SJSA1 (cell line): Measurements from ENCODE around the gene PNMA8C. TPM values are rescaled to one million over a fixed set of nuclear protein-coding genes. Genes with fewer than 3 reads are reported as not detected.
A peak's percentile ranks its signal among the peaks of the same experiment; 100 is the strongest.

Experiments
- DNase-seq, 2 experiments: peaks; one replicate each; pipeline ENCODE4 v3.0.0-alpha.2; 2015 to 2020; ENCODE audit warnings: low spot score in 2 of 2, low read depth in 1 of 2
- H3K27ac ChIP-seq: fragments of 250-450 bp; sonication (Bioruptor Pico); 2 replicates; pipeline ENCODE4 v1.5.1; 2020; ENCODE audit warnings: mild to moderate bottlenecking, moderate library complexity
- H3K27me3 ChIP-seq: fragments of 250-450 bp; sonication (Bioruptor Pico); replicated peaks from 2 replicates; pipeline ENCODE4 v1.5.1; 2020; ENCODE audit warnings: mild to moderate bottlenecking, moderate library complexity
- H3K36me3 ChIP-seq: fragments of 250-450 bp; sonication (Bioruptor Pico); 2 replicates; pipeline ENCODE4 v1.5.1; 2020; ENCODE audit warnings: mild to moderate bottlenecking
- H3K4me1 ChIP-seq: fragments of 250-450 bp; sonication (Bioruptor Pico); replicated peaks from 2 replicates; pipeline ENCODE4 v1.6.1; 2021; ENCODE audit warnings: mild to moderate bottlenecking
- H3K4me3 ChIP-seq: fragments of 250-450 bp; sonication (Bioruptor Pico); 2 replicates; pipeline ENCODE4 v1.5.1; 2020; ENCODE audit warnings: mild to moderate bottlenecking
- H3K9me3 ChIP-seq: fragments of 250-450 bp; sonication (Bioruptor Pico); replicated peaks from 2 replicates; pipeline ENCODE4 v1.5.1; 2020; ENCODE audit warnings: mild to moderate bottlenecking
- total RNA-seq: library from RNA; depleted of rRNA; stranded (reverse); fragments of >200 nt; shearing (Covaris generic); gene quantifications from 2 replicates; pipeline ENCODE4 v1.2.3, GENCODE V29; 2014; rRNA removed

Gene PNMA8C
- total RNA-seq: not detected in 2 replicates

DNA sequence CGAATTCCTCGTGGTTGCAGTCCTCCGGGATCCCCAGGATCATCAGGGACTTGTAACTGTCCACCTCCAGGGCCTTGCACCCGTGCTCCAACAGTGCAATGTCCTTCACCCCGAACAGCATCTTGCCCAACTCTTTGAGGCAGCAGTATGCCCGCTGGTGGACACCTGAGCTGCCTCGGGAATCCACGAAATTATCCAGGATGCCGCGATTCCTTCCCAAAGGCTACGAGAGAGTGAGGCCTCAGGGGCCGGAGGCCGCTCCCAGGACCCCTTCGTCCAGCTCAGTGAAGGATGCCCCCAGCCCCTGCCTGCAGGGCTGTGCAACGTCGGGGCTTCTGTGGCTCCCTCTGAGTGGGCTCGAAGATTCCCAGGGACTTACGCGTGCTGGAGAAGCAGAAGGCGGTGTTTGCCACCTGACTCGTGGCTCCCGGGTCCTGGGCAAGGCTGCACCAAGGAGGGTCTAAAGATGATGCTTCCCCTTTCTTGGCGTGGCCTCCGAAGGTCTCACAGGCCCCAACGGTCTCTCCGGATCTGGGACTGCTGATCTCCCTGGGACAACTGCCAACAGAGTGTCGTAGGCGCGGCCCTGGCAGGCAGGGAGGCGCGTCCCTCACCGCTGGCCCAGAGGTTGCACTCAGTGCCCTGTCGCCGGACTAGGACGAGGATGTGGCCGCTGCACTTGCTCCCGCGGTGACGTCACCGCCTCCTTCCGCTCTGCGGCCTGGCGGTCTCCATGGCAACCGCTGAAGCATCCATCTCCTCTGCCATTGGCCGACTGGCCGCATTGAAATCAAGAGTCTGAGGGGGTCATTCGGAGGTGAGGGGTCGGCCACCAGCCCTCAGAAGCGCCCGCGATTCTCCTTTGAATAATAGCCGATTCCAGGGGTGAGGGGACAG is at the start of gene PNMA8C:
Gene PNMA8C (minus strand): TSS at position 698 of the 897 bp plus-strand sequence. CDS start 577 bp downstream, at position 121.
- Histone ChIP-seq H3K27ac (no peak within 1 kb of the TSS), H3K9me3 (no peaks in the 10 kb centered on the region), H3K36me3 (no peaks in the 10 kb centered on the region), H3K4me3 (no peak within 1 kb of the TSS), H3K4me1 (peaks cover 4% of the 10 kb centered on the region; the same call in 1 of the 2 replicates), H3K27me3 (peaks cover 5% of the 10 kb centered on the region)
- peak; percentile 26 to 64 for DNase-seq

DNA sequence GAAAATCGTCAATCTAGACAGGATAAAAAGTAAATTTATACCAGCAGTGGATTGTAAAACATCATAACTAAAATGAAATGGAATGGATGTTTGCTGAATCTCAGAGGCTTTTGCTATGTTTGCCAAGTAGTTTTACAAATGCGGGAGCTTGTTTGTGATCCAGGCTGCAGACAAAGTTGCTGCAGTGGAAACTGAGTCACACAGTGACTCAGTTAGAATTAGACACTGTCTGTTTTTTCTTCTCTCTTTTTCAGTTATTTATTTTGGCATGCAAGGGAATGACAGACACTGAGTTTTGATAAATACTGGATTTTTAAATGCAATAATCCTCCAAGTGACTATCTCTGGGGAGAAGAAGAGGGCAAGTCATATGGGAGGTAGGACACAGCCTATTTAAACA is 47.2 kb upstream of the PNMA8C start:
- no peaks in the 10 kb centered on the region for H3K36me3 ChIP-seq
- H3K4me1 ChIP-seq: peaks cover 12% of the 10 kb centered on the region
- H3K27ac ChIP-seq: no peak overlapping the region
- no peaks in the 10 kb centered on the region for H3K27me3 ChIP-seq
- H3K4me3 ChIP-seq: no peak overlapping the region
- no peaks in the 10 kb centered on the region for H3K9me3 ChIP-seq
- no peak for DNase-seq

DNA sequence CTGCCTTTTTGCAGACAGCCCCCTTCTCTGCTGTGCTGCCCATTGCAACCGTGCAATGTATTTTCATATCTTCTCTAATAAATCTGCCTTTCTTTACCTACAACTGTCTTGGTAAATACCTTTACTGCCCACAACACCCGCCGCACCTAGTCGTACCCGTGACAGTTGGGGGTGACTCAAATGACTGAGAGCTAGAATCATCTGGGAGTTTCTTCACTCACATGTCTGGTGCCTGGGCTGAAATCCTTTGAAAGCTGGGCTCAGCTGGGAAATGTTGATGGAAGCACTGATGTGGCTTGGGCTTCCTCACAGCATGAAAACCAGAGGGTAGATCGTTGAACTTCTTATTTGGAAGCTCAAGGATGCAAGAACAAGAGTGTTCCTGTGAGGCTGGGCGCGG is 45.5 kb upstream of the PNMA8C start:
- Histone ChIP-seq H3K4me1 (peaks cover 16% of the 10 kb centered on the region), H3K27ac (no peak overlapping the region)
- DNase-seq: no peak

DNA sequence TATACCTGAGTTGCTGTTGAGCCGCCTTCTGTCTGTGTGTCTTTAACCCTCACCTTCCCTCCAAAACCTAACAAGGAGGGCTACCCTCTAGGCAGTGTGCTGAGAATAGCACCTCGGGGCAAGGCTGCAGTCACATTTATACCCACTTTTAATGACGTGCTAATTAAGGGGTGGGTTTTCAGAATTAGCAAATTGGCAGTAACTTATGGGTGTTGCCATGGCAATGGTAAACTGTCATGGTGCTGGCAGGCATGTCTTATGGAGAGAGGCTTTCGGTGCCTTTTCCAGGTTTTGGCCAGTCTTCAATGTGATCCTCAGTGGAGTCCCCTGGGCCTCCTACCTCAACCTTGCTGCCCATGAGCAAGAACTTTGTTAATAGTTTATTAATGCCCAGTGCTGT is 43.9 kb upstream of the PNMA8C start:
- H3K36me3 ChIP-seq: no peaks in the 10 kb centered on the region
- no peak overlapping the region for H3K27ac ChIP-seq
- H3K4me1 ChIP-seq: peaks cover 17% of the 10 kb centered on the region
- H3K27me3 ChIP-seq: no peaks in the 10 kb centered on the region
- no peaks in the 10 kb centered on the region for H3K9me3 ChIP-seq
- DNase-seq: no peak
- H3K4me3 ChIP-seq: no peak overlapping the region

More for the DNA sequence above, 45.5 kb upstream of the PNMA8C start:
- Histone ChIP-seq H3K36me3 (no peaks in the 10 kb centered on the region), H3K4me3 (no peak overlapping the region), H3K9me3 (no peaks in the 10 kb centered on the region), H3K27me3 (no peaks in the 10 kb centered on the region)

DNA sequence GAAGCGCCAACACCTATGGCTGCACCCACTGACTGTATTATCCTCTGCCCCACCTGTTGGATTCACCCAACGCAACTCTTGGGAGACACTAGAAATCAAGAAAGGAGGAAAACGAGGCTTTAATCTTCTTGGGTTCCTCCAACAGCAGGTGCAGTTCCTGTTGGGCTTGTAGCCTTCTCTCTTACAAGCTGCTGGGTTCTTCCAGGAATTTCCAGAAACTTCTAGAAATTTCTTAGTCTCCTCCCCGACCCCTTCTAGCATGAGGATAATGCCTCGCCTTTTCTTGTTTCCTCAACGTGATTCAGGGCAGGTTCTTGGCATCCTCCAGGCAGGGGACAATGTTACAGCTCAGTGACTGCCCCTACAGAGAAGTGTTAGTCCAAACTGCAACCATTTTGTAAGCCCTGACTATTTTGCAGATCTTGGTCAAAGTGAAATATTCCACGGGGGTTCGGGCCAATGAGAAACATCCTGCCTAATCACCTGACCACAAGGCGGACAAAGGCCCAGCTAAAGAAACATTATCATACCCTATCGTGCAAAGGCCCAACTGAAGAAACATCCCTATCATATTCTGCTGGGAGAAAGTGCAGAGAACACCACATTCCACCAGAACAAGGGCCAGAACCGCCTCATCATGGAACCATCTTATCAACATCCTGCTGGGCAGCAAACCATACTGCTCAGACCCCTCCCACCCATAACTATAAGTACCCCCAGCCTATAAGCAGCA is 43.2 kb upstream of the PNMA8C start:
- Histone ChIP-seq H3K27ac (peak overlapping the region; percentile 43; the same call in 1 of the 2 replicates), H3K27me3 (no peaks in the 10 kb centered on the region), H3K9me3 (no peaks in the 10 kb centered on the region), H3K4me3 (peak overlapping the region; percentile 41; the same call in 1 of the 2 replicates), H3K4me1 (peaks cover 23% of the 10 kb centered on the region), H3K36me3 (no peaks in the 10 kb centered on the region)
- no peak for DNase-seq

DNA sequence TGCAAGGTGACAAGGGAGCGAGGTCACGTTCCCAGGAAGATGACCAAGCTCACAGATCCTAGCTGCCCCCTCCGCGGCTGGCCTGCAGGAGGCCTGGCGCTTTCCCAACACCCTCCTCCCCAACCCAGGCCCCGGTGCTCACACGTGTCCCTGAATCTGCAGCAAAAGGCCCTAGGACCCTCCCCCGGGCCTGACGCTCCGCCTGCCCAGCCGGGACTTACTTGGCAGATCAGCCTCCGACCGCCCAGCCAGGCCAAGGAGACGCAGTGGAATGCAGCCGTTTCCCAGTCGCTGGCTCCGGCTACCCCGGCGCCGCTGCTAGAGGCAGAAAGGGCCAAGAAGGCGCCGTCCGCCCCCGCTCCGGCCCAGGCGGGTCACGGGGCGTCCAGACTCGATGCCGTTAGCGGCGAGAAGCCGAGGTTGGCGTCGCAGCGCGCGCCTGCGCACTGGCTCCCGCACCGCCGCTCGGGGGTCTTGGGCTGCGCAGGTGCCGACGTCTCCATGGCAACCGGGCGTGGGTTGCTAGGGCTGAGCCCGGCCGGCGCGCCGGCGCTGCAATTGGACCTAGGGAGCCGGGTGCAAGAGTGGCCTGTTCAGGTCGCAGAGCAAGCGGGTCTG is 42.5 kb upstream of the PNMA8C start, which contains the start of gene PNMA8A:
Gene PNMA8A (minus strand): TSS at position 448 of the 618 bp plus-strand sequence. CDS start 528 bp downstream, outside the sequence.
- Histone ChIP-seq H3K4me3 (peak within 1 kb of the TSS; percentile 41), H3K27me3 (no peaks in the 10 kb centered on the region), H3K27ac (peak within 1 kb of the TSS; percentile 43), H3K36me3 (no peaks in the 10 kb centered on the region), H3K4me1 (peaks cover 25% of the 10 kb centered on the region), H3K9me3 (no peaks in the 10 kb centered on the region)
- DNase-seq: peak; percentile 70 to 78

DNA sequence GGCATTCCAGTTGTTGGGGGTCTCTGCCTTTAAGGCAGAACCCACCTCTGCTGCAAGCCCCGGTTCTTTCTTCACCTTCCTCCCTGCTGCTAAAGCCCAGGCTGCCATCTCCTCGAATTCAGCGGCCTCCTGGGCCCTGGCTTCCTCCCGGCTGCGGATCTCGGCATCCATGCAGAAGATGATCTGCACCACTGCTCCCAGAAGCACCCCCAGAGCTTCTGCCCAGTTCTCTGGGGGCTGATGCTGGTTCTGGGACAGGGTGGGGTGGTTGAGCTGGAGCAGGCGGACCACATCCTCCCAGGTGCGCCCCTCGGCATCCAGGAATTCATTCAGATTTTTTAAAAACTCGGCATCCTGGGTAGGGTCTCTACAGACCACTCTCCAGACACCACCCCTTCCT is 41.6 kb upstream of the PNMA8C start:
- Histone ChIP-seq H3K4me3 (no peak overlapping the region), H3K4me1 (peaks cover 22% of the 10 kb centered on the region), H3K27me3 (no peaks in the 10 kb centered on the region), H3K9me3 (no peaks in the 10 kb centered on the region), H3K36me3 (no peaks in the 10 kb centered on the region), H3K27ac (no peak overlapping the region)
- no peak for DNase-seq

DNA sequence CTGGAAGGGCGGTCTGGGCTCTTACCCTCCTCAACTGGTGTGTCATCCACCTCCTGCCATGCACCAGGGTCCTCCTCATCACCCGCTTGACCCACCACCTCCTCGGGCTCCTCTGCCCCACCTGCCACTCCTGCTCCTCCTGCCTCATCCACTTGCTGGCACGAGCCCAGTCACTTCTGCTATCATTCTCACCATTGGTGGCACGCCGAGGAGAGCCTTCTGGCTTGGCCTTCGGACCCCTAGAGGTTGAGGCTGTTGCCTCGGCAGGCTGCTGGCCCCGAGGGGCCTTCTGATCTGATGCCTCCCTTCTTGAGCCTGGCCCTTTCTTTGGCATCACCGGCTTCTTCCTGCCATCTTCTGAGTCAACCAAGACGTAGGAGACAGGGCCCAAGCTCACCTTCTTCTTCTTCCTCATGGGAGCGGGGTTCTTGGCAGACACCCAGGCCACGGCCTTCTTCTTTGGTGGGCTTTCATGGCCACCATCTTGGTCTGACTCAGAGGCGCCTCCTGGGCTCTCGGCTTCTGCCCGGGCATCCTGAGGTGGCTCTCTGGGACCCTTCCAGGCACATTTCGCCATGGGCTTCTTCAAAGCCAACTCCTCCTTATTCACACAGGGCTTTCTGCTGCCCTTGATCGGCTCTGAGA is 40.9 kb upstream of the PNMA8C start:
- no peaks in the 10 kb centered on the region for H3K36me3 ChIP-seq
- H3K4me1 ChIP-seq: peaks cover 22% of the 10 kb centered on the region
- H3K4me3 ChIP-seq: no peak overlapping the region
- no peak overlapping the region for H3K27ac ChIP-seq
- no peaks in the 10 kb centered on the region for H3K27me3 ChIP-seq
- H3K9me3 ChIP-seq: no peaks in the 10 kb centered on the region
- no peak for DNase-seq

DNA sequence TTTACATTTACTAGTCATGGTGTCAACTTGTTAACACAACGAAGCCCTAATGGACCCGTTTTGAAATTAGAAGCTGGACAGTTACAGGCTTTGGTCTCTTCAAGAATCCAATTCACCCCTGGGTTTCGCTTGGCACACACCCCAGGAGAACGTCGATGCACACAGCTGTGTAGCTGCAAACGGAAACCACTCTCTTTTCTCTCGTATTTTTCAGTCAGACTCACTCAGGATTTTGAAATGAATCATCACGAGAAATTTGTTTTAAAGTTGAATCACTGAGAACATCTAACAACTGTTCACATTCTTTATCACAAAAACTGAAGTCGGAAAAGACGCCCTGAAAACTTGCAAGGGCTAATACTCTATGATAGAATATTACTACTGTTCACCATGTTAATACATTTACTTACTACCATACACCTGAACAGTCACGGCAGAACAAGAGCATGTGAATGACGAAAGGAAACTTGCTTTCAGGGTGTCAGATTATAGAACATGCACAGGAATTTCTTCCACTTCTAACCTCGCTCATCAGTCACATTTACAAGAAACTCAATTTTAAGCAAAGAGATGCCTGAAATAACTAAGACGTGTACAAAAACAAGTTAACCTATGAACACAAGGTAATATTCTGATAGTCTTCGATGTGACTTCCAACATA is 37.9 kb upstream of the PNMA8C start:
- DNase-seq: peak in 1 of 2 experiments; percentile 55
- no peak overlapping the region for H3K4me3 ChIP-seq
- peak overlapping the region; percentile 52 for H3K27ac ChIP-seq

DNA sequence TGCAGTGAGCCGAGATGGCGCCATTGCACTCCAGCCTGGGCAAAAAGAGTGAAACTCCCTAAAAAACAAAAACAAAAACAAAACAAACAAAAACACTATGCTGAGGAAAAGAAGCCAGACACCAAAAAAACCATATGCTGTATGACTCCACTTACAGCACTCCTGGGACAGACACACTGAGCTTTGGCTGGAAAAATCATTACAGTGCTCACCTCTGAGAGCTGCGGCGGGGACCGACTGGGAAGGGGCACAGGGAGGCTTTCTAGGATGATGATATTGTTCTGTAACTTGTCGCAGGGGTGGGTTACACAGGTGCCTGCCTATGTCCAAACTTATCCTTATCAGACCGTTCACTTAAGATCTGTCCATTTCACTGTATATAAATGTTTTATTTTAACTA is 34.8 kb upstream of the PNMA8C start:
- H3K27me3 ChIP-seq: no peaks in the 10 kb centered on the region
- no peak for DNase-seq
- H3K36me3 ChIP-seq: no peaks in the 10 kb centered on the region
- no peaks in the 10 kb centered on the region for H3K9me3 ChIP-seq
- H3K4me1 ChIP-seq: peaks cover 10% of the 10 kb centered on the region
- H3K27ac ChIP-seq: no peak overlapping the region
- H3K4me3 ChIP-seq: no peak overlapping the region

More for the DNA sequence above, 37.9 kb upstream of the PNMA8C start:
- Histone ChIP-seq H3K4me1 (peaks cover 21% of the 10 kb centered on the region), H3K9me3 (no peaks in the 10 kb centered on the region), H3K36me3 (no peaks in the 10 kb centered on the region), H3K27me3 (no peaks in the 10 kb centered on the region)

DNA sequence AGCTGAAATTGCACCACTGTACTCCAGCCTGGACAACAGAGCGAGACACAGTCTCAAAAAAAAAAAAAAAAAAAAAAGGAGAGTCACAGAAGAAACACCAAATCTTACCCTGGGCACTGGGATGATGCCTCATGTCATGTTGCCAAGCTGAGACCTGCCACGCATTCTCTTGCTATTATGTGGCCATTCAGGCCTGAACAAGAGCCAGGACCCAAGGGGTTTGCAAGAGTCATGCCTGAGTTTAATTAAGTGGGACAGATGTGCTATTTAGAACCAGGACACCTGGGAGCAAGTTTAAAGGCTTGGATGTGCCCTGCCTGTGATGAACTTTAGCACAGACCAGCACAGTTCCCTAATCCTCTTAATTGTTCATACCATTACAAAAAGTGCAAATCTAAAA is 32.8 kb upstream of the PNMA8C start:
- no peaks in the 10 kb centered on the region for H3K9me3 ChIP-seq
- H3K27ac ChIP-seq: no peak overlapping the region
- no peak for DNase-seq

DNA sequence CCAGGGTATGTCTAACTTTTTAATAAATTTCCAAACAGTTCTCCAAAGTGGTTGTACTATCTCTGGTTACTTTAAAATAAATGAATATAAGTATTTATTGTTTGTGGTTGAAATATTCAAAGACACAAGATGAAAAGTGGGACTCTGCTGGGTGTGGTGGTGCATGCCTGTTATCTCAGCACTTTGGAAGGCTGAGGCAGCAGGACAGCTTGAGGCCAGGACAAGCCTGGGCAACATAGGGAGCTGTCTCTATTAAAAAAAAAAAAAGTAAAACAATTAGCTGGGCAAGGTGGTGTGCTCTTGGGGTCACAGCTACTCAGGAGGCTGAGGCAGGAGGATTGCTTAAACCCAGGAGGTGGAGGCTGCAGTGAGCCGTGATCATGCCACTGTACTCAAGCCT is 32.2 kb upstream of the PNMA8C start:
- no peaks in the 10 kb centered on the region for H3K9me3 ChIP-seq
- no peak for DNase-seq
- H3K27ac ChIP-seq: no peak overlapping the region
- peaks cover 3% of the 10 kb centered on the region; the same call in 1 of the 2 replicates for H3K4me1 ChIP-seq
- no peaks in the 10 kb centered on the region for H3K27me3 ChIP-seq
- no peaks in the 10 kb centered on the region for H3K36me3 ChIP-seq
- no peak overlapping the region for H3K4me3 ChIP-seq

More for the DNA sequence above, 32.8 kb upstream of the PNMA8C start:
- Histone ChIP-seq H3K27me3 (no peaks in the 10 kb centered on the region), H3K4me1 (peaks cover under 1% of the 10 kb centered on the region), H3K36me3 (no peaks in the 10 kb centered on the region), H3K4me3 (no peak overlapping the region)

DNA sequence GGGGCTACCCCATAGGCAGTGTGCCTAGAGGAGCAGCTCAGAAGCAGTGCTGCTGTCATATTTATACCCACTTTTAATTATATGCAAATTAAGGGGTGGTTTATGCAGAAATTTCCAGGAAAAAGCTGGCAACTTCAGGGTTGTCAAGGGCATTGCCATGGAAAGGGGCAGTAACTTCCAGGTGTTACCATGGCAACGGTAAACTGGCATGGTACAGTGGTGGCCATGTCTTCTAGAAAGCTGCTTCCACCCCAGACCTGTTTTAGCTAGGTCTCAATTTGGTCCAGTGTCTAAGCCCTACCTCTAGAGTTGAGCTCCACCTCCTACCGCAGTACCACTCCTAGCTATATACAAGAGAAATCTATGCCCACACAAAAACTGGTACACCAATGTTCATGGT is 31.3 kb upstream of the PNMA8C start:
- H3K27me3 ChIP-seq: no peaks in the 10 kb centered on the region
- H3K4me1 ChIP-seq: peaks cover 3% of the 10 kb centered on the region; the same call in 1 of the 2 replicates
- H3K4me3 ChIP-seq: no peak overlapping the region
- no peak overlapping the region for H3K27ac ChIP-seq
- H3K9me3 ChIP-seq: no peaks in the 10 kb centered on the region
- no peak for DNase-seq
- no peaks in the 10 kb centered on the region for H3K36me3 ChIP-seq
